ENCODE data around the gene MTMR8.

GRCh38 chrX:64389489-64389888 lies 5.8 kb downstream of the MTMR8 start:
- TF ChIP-seq CTCF (IDR thresholded peaks at IDR 0.05 in 8 of 11, conservative IDR thresholded peaks at IDR 0.05 in 3 of 11) (no peak), POLR2AphosphoS5 (IDR thresholded peaks at IDR 0.05) (no peak)

All from spleen (tissue), 7 donors.